Kidney (tissue), 14 donors: ENCODE results near the gene OSBPL10. TPM values are rescaled to one million over a fixed set of nuclear protein-coding genes. Genes with fewer than 3 reads are reported as not detected.

Source experiments
- DNase-seq, 5 donors: peaks; one replicate each; pipeline ENCODE4 v3.0.0-alpha.2; 2013 to 2020
- FAIRE-seq: peaks from 2 replicates; lab custom pipeline; 2012; peaks lifted over from hg19 to GRCh38; lab: Jason Lieb, UNC
- H3K27ac ChIP-seq, 2 donors: one replicate each; pipeline ENCODE4 v1.7.0; 2013; ENCODE audit warnings: low read depth in 2 of 2, low read length in 2 of 2, inconsistent platforms in 1 of 2
- H3K27me3 ChIP-seq: one replicate; pipeline ENCODE4 v1.7.1; 2013; ENCODE audit warnings: low read length, inconsistent platforms; ENCODE audit not compliant: control insufficient read depth, insufficient read depth
- H3K36me3 ChIP-seq, 3 donors: one replicate each; pipeline versions ENCODE4 v1.7.0 to v1.7.1; 2013; ENCODE audit warnings: low read length in 3 of 3, control low read depth in 1 of 3, inconsistent platforms in 1 of 3; ENCODE audit not compliant: insufficient read depth in 3 of 3, control insufficient read depth in 2 of 3
- H3K4me1 ChIP-seq, 3 donors: one replicate each; pipeline versions ENCODE4 v1.7.0 to v1.7.1; 2013; ENCODE audit warnings: low read length in 3 of 3, inconsistent platforms in 1 of 3, low read depth in 1 of 3; ENCODE audit not compliant: control insufficient read depth in 2 of 3, insufficient read depth in 2 of 3
- H3K4me3 ChIP-seq, 3 donors: one replicate each; pipeline versions ENCODE4 v1.7.0 to v1.8.1; 2013; ENCODE audit warnings: low read length in 3 of 3, control low read depth in 1 of 3, inconsistent platforms in 1 of 3
- H3K9ac ChIP-seq, 3 donors: one replicate each; pipeline versions ENCODE4 v1.7.0 to v1.7.1; 2013; ENCODE audit warnings: low read length in 3 of 3, control low read depth in 1 of 3, inconsistent platforms in 1 of 3
- H3K9me3 ChIP-seq, 3 donors: one replicate each; pipeline versions ENCODE4 v1.7.0 to v1.7.1; 2013; ENCODE audit warnings: low read length in 3 of 3, control low read depth in 1 of 3, inconsistent platforms in 1 of 3; ENCODE audit not compliant: control insufficient read depth in 2 of 3, insufficient read depth in 1 of 3
- CTCF ChIP-seq: IDR thresholded peaks from 3 replicates; pipeline ENCODE4 v1.5.1; 2012; ENCODE audit warnings: mild to moderate bottlenecking, moderate library complexity, borderline replicate concordance; ENCODE audit not compliant: insufficient read depth; ENCODE audit errors: extremely low read depth
- intact Hi-C: fragments of 100-400 bp; cut with DNase I; formaldehyde crosslinking; loops from one replicate; pipeline ENCODE4 v1.11.1; 2022
- polyA plus RNA-seq: library from polyadenylated mRNA; stranded (reverse); fragments of 350-450 nt; fragmentation: Illumina TruSeq; extraction: RNeasy Lipid Tissue Mini Kit (QIAGEN cat#74804); gene quantifications from one replicate; pipeline ENCODE4 v1.2.3, GENCODE V29; 2014; ENCODE audit warnings: low read depth, low replicate concordance; ENCODE audit not compliant: insufficient read depth
- total RNA-seq: library from RNA; stranded (reverse); fragmentation: NEBNext Ultra II Directional; extraction: Animal tissue kit (Norgen Biotek cat#: 25700); gene quantifications from one replicate; pipeline ENCODE4 v1.2.1, GENCODE V29; 2021
- donor health status: control.
- donor health status: control.
- donor health status: control.
- donor health status: control.
- donor health status: control.
- donor health status: DM: yes; HTN: yes; CAD: no.
- donor health status: Normal renal cell carcinoma (clear cell type).

OSBPL10 gene
- total and polyA plus RNA-seq, 2 donors from 2014 or later, result 11.8 to 89.3 TPM

DNA sequence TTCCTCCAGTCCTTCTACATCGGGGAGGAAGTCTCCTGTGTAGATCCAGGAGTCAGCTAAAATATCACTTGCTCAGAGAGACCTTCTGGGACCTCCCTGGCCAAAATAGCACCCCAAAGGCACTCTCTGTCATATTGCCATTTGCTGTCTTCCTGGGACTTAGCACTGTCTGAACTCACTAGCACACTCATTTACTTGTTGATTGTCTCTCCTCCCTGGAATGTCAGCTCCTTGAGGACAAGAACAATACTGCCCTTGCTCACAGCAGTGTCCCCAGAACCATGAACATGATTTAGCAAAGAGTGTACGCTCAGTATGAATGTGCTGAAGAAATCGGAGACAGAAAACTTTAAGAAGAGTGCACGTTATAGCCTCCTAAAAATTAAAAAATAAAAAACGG lies 245.4 kb downstream of the OSBPL10 start:
- intact Hi-C loops, result no loop called here
- no peak overlapping the region for H3K9ac ChIP-seq
- DNase-seq (no peak), FAIRE-seq (no peak)
- H3K4me1 ChIP-seq, result peaks cover 0 to 9% (median 2%) of the 10 kb centered on the region in 3 donors
- H3K27me3 ChIP-seq, result no peaks in the 10 kb centered on the region
- TF ChIP-seq CTCF, result no peak
- H3K9me3 ChIP-seq, result no peaks in the 10 kb centered on the region
- H3K36me3 ChIP-seq, result no peaks in the 10 kb centered on the region
- no peak overlapping the region for H3K27ac ChIP-seq
- H3K4me3 ChIP-seq, result no peak overlapping the region

DNA sequence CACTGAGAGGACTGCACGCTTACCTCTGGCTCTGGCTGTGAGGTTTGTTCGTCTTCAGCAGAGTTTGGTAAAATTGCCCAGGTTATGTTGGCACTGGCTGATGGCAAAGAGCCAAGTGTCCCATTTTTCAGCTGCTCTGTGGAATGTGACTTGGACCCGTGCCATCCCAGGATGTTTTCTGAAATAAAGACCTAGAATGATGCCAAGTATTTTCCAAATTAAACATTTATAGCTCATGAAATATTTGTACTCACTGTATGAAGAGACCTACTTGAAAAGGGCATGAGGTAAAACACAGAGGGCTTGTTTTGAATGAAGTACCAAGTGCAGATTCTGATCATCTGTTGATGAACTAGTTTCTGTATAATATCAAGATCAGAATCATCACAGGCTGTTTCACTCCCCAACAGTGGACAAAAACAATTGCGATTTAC lies 247.8 kb downstream of the OSBPL10 start:
- H3K27me3 ChIP-seq, result no peaks in the 10 kb centered on the region
- intact Hi-C loops, result no loop called here
- FAIRE-seq, result peak; percentile 89
- no peaks in the 10 kb centered on the region for H3K9me3 ChIP-seq
- H3K27ac ChIP-seq, result no peak overlapping the region
- no peak overlapping the region for H3K4me3 ChIP-seq
- TF ChIP-seq CTCF, result no peak
- peak in 1 of 5 donors; percentile 33 for DNase-seq
- H3K9ac ChIP-seq, result no peak overlapping the region
- H3K4me1 ChIP-seq, result peaks cover 0 to 9% (median 2%) of the 10 kb centered on the region in 3 donors
- no peaks in the 10 kb centered on the region for H3K36me3 ChIP-seq

- H3K27ac ChIP-seq, result no peak overlapping the region
- no peak overlapping the region for H3K9ac ChIP-seq
- no peaks in the 10 kb centered on the region for H3K36me3 ChIP-seq
- H3K9me3 ChIP-seq, result no peaks in the 10 kb centered on the region
- H3K27me3 ChIP-seq, result no peaks in the 10 kb centered on the region
- intact Hi-C loops, result no loop called here
- H3K4me1 ChIP-seq, result peaks cover 0 to 9% (median 2%) of the 10 kb centered on the region in 3 donors
- no peak for DNase-seq
- TF ChIP-seq CTCF, result no peak
- H3K4me3 ChIP-seq, result no peak overlapping the region
- no peak for FAIRE-seq
Observed at GRCh38 chr3:31732548-31732947, 248.5 kb downstream of the OSBPL10 start.

DNA sequence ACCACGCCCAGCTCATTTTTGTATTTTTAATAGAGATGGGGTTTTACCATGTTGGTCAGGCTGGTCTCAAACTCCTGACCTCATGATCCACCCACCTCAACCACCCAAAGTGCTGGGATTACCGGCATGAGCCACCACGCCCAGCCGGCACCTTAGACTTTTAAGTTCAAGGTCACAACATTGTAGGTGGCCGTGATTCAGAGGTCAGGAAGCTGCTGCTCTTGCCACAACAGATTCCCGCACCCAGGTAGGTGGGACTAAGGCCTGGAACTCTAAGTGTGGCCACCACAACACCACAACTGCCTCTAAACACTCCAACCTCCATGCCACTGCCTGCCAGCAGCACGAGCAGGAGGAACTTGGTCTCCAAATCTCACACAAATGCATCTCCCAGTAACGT lies 251.5 kb downstream of the OSBPL10 start:
- Histone ChIP-seq H3K36me3 (no peaks in the 10 kb centered on the region), H3K4me3 (no peak overlapping the region), H3K9ac (no peak overlapping the region), H3K27ac (no peak overlapping the region), H3K9me3 (no peaks in the 10 kb centered on the region), H3K4me1 (peaks cover 0 to 9% (median 2%) of the 10 kb centered on the region in 3 donors), H3K27me3 (no peaks in the 10 kb centered on the region)
- intact Hi-C loops, result no loop called here
- FAIRE-seq (no peak), DNase-seq (no peak)
- no peak for TF ChIP-seq CTCF
